NCI-H187 treated with DMSO at 0.1 percent for 48 hours (cell line): ENCODE measurements around the gene PNMA6F.
"Not testable (repeated sequence)": the region's sequence is repeated elsewhere in the genome, so short reads cannot be mapped to it uniquely, and the experiment has no call there.

Experiments
- DNase-seq: peaks from one replicate; lab custom pipeline; 2025; lab: John Stamatoyannopoulos, UW

Gene PNMA6F

DNA sequence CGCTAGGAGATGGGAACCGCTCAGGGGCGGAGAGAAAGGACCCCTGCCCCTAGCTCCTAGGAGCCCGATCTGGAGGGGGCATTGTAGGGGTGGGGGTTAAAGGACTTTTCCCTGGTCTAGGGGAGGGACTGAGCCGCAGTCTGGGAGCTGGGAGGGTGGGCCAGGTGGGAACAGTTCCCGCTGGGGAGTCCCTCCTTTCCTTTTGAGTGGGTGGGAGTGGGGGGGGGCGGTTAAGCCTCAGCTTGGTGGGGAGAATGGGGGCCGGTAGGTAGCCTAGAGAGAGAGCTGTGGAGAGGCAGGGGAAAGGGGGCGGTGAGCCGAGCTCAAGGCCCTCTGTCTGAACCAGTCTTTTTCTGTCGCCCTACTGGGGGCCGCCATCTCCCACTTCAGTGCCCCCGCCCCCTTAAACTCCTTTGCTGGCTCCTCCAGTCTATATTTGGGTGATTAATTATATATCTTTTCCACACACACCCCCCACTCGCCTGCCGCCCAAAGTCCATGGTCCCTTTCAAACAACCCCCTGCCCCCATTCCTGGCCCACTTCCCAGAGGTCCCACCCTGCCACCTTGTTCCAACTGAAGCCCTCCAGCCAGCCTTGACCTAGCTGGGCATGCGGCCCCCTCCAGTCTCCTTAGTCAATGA is 13.2 kb upstream of the PNMA6F start:
- DNase-seq = no peak

DNA sequence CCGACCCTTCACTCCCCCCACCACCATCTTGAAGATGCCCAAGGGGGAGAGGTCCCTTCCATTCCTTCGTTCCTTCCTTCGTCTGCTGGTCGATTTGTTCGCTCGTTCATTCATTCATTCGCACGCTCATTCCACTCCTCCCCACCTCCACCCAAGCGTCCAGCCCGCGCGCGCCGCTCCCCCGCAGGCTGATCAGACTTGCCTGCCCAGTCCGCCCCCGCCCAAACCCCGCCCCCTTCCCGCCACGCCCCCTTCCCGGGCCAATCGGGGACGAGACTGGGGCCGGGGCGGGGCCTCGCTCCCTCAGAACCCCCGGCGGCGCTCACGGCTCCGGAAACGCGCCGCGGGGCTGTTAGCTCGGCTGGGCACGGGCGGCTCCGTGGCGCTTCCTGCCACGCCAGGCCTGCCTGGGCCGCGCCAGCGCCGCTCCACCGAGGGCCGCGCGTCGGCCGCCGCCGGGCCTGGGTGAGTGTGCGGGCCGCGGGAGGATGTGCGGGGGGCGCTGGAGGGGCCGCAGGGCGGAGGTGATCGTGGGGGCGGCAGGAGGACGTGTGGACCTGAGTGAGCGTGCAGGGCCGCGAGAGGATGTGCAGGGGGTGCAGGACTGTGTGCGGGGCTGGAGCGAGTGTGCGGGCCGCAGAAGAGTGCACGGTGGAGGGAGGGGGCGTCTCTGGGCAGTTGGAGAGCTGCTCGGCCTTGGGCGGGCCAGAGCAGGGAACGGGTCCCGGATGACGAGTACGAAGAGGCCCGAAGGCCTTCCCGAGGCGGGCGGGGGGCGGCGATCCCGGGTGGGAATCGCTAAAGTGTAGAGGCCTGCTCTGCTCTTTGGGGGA is 12.5 kb upstream of the PNMA6F start, which contains the start of gene ZNF275:
Gene ZNF275 (plus strand): TSS at position 333 of the 833 bp plus-strand sequence. CDS start 2,527 bp downstream, outside the sequence.
- no peak for DNase-seq

DNA sequence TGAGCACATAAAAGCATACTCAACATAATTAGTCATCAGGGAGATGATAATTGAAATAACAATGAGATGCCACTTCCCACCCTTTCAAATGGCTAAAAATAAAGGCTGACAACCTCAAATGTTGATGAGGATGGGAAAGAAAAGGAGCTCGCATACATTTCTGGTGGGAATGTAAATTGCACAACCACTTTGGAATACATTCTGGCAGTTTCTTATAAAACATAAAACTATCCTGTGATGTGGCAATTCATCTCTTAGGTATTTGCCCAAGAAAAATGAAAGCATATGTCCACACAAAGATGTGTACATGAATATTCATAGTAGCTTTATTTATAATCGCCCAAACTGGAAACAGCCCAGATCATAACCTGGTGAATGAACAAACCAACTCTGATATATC is 11.7 kb upstream of the PNMA6F start:
- no peak for DNase-seq

DNA sequence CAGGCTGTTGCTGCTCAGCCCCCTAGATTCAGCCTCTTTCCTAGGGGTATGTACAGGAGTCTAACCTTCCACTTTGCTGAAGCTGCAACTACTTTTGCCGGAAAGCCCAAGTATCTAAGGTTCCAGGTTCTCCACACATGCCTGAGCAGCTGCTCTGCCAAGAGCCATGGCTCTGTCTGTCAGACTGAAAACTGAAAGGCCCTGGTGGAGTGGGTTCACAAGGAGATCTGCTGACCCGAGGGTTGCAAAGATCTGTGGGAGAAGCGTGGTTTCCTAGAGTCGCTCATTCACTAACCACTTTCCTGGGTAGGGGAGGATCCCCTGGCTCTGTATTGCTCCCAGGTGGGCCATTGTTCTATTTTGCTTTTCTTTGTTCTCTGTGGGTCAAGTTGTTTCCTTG is 6.0 kb upstream of the PNMA6F start:
- no peak for DNase-seq

DNA sequence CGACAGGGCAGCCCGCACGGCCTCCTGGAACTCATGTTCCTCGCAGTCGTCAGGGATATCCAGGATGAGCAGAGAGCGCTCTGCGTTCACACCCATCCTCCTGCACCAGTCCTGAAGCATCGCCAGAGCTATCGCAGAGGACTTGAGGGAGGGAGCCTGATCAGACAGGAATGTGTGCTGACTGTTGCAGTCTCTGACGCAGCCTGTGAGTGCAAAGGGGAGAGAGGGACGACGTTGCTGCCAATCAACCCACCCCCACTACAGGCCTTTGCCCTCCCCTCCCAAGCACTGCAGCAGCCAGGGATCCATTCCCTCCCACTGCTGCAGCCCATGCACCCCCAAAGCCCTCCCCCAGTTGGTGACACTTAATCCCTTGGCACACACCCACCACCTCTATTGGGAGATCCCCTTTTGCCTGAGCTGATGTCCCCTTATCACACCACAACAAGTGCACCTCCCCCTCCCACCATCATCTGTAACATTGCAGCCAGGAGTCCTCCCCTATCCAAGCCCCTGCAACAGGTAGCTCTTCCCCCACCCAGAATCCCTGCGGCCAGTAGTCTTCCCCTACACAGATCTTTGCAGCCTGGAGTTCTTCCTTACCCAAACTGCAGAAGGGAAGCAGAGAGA is 897 bp downstream of the PNMA6F start:
- DNase-seq = no peak

DNA sequence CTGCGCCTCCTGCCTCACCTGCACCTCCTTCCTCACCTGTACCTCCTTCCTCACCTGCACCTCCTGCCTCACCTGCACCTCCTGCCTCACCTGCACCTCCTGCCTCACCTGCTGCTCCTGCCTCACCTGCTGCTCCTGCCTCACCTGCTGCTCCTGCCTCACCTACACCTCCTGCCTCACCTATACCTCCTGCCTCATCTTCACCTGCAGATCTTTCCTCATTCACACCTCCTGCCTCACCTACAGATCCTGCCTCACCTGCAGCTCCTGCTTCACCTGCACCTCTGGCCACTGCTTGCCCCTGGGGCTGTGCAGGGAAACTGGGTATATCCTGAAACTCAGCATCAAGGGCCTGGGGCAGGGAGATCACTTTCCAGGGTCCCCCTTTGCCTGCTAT is 1.5 kb downstream of the PNMA6F start:
- not testable (repeated sequence) for DNase-seq

DNA sequence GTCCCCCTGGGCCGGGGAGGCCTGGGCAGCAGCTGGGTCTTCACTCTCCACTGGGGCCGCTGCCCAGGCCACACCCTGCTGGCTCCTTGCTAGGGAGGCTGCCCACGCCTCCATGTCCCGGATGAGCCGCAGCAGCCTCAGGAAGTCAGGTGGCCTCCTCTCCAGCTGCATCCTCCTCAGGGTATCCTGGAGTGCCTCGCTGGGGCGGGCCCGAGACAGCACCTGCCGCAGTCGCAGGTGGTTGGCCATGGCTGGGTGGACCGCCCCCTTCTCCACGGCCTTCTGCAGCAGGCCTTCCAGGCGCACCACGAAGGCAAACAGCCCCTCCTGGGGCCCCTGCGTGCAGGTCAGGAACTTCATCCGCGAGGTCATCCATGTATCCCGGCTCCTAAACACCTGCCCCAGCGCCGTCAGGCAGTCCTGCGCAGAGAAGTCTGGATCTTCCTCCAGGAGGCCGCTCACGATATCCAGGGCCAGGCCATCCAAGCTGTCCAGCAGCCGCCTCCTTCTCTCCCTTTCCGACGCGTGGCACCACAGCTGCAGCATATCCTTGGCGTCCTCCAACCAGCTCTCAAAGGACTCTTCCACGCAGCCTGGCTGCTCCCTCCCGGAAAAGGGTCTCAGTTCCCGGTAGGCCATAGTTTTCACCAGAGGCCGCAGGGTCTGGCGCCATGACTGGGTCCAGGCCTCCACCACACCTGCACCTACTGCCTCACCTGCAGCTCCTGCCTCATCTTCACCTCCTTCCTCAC is 2.1 kb downstream of the PNMA6F start:
- DNase-seq = no peak

DNA sequence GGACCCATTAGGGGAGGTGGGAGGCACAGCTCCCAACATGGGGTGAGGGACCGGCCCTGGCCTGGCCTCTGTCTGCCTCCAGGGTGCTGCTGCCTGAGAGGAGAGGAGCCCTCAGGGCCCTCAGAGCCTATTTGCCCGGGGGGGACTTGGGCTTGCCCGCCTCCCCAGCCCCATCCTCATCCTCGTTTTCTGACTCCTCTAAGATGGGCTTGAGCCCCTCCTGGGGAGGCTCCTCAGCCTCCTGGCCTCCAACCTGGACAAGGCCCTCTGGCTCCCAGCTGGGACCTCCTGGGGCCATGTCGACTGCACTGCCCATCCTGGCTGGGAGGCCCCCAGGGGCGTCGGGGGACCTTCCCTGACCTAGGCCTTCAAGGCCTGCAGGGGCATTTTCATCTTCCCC is 2.8 kb downstream of the PNMA6F start:
- DNase-seq = no peak

DNA sequence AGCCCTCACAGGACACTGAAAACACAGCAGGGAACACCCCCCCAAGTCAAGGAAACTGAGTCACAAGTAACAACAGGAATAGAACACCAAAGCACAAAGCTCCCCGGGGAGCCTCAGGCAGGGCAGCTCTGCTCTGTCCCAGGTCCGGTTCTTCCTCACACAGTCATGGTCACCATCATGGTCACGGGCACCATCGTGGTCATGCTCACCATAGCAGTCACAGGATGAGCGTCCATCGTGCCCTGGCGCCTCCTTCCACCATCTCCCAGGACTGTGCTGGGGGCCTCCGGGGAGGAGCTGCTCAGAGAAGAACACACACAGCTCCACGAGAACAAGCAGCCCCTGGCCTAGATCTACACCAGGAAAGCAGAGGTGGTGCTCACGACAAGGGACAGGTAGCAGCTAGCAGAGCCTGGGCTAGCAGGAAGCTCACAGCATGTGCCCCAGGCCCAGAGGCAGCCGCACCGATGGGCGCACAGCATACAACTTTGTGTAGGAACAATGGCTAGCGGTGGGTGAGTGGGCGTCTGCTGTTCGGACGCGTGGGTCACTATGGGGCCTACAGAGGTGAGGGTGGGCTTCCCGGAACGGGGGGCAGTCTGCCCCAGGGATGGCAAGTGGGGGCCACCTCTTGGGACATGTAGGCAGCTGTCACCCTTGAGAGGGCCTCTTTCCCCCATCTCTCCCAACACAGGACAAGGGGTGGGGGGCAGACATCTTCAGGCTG is 3.4 kb downstream of the PNMA6F start:
- no peak for DNase-seq

DNA sequence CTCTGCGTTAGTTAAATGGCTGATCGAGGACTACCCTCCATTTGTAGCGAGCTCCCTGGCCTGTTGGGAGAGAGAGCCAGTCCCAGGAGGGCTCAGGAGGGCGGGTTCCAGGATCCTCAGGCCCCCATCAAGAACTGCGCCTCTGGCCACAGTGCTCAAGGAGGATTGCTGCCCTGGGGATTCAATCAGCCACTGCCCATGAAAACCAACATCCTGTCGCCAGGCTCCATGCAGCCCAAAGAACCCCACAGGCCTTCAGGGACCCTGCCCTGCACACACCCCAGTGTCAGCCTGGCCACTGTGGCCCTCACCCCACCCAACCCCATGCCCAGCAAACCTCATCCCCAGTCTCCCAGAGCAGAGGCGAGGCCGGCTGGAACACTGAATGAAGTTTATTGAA is 4.3 kb downstream of the PNMA6F start:
- no peak for DNase-seq

DNA sequence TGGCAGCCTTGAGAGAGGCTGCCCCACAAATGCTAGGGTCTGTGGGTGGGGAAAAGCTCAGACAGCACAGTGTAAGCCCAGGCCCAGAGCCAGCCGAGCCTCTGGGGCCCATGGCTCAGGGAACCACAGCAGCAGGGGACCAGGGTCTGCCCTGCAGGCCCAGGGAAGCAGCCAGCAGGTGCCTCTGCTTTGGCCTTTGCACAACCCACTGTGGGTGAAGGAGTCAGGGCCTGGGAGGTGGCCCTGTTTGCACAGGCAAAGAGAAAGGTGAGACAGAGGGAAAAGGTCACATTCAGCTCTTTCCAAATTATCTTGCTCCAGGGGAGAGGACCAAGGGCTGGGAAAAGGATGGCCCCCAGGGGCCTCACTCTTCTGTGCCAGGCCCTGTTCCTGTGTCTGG is 8.7 kb downstream of the PNMA6F start:
- no peak for DNase-seq

DNA sequence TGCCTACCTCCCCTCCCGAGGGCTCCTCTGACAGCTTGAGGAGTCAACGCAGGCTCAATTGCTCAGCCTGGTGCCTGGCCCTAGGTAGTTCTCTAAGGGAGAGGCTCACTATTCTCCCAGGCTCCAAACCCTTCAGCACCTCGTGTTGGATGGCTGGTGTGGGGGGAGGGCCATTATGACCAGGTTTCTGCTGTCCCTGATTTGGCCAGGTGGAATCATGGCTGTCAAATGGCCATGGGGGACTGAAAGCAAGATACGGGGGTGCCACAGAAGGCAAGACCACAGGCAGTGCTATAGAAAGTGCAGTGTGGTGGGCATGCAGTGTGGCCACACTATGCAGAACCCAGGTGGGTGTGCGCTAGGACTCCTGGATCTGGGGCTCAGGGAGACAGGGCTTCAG is 9.5 kb downstream of the PNMA6F start:
- DNase-seq = no peak

DNA sequence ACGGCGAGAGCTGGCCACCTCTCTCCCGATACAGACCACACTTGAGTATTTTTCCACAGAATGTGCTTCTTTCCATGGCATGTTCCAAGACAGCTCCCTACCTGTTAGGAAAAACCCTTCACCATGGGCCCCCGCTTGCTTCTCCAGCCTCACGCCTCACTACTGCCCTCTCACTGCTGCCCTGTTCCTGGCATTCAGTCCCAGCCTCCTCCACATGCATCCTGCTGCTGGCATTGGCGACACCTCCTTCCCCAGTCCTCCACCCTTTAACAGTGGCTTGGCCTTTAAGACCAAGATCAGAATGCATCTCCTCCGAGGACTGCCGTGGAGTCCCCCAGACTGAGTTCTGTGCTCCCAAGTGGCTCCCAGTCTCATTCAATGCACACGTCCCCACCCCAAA is 10.7 kb downstream of the PNMA6F start:
- no peak for DNase-seq

DNA sequence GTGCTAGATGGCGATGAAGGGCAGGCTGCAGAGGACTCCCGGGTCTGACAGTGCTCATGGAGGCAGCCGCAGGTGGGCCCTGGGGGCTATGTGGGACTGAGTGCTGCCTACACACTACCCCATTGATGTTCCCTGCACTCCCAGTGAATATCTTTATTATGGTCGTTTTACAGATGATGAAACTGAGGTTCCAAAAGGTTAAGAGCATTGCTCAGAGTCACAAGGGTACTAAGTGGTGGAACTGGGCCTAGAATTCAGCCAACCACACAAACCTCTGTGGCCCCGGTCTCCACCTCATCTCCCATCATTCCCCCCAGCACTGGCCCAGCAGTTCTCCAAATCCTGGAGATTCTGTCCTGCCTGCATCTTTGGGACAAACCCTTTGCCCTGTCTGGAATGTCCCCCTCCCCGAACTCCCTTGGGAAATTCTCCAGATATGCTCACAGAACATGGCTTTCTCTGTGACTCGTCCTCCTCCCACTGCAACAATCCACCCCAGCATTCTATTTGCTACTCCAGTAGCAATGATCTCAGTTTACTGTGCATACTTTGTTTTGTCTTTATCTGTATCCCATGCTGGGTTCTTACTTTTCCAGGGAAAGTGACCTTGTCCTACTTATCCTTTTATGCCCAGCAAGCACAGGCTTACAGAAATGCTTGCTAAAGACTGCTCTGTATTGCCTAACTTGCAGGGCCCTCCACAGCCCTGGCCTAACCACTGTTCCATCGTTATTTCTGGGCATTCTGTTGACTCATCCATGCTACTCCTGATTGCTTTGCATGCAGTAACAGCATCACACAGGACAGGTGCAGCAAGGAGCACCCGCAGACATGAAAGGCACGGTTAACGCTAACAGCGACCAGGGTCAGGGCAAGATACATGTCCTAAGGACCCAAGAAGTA is 14.0 kb downstream of the PNMA6F start:
- no peak for DNase-seq

DNA sequence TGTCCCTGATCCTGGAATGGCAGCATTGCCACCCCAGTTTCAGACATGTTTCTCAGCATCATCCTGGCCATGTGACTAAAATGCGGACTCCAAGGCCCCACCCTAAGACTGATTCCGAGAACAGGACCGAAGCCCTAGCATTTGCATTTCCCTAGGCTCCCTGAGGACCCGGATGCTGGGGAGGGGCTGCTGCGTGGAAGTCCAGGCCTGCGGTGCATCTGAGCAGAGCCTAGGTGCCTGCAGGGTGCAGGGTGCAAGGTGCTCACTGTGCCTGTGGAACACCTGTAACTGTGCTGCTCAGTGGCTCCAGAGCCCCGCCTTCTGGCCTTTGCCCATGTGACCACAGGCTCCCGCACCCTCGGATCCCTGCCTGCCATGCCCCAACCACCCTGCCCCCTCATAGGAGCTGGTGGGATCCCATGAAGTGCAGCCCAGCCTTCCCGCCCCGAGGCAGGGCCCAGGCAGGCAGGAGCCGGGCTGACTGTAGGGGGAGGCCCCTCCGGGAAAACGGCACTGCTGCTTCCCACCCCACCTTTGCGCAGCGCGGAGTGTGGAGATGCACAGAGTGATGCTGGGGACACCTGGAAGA is 14.9 kb downstream of the PNMA6F start:
- no peak for DNase-seq

DNA sequence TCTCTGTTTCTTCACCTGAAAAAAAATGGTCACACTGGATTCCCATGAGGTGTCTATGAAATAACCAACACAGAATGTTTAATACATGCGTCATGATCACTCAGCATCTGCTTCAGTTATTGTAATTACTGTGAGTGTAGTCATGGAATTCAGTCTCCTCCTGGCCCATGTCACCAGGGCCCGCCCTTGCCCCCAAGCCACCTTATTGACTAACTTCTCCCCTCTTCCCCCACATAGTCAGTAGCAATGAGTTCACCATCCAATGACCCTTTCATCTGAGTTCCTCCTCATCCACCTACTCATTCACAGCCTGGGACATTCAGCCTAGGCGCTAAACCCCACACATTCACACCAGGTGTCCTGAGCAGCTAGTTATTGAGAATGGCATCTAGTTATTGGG is 15.6 kb downstream of the PNMA6F start:
- DNase-seq = no peak

DNA sequence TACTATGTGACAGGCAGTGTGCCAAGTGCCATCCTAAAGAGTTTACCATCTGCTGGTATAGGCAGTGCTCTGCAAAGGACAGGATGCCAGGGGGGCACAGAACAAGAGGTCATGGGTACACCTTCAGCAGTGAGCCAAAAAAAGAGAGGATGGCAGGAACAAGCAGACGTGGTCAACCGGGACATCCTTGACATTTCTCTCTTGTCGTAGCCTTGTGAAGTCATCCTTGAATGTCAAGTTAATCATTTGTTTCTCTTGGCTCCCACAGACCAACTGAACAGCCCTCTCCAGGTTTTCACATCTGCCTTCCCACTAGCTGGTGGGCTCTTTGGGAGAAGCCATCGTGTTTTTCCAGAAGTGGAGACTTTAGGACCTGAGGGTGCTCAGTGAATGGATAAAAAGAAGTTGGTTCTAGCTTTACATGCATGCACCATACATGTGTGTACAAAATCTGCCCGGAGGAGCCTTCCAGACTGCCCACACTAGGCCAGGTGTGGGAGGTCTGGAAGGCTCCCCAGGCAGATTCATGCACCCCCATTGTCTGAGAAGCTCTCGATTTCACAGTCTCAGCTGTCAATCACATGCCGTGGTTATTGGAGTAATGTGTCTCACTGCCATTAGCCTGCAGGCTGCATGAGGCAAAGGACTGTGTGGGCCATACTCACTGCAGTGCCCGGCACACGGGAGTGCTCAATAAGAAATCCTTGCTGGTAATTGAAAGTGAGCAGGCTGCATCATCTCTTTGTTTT is 16.4 kb downstream of the PNMA6F start:
- no peak for DNase-seq

DNA sequence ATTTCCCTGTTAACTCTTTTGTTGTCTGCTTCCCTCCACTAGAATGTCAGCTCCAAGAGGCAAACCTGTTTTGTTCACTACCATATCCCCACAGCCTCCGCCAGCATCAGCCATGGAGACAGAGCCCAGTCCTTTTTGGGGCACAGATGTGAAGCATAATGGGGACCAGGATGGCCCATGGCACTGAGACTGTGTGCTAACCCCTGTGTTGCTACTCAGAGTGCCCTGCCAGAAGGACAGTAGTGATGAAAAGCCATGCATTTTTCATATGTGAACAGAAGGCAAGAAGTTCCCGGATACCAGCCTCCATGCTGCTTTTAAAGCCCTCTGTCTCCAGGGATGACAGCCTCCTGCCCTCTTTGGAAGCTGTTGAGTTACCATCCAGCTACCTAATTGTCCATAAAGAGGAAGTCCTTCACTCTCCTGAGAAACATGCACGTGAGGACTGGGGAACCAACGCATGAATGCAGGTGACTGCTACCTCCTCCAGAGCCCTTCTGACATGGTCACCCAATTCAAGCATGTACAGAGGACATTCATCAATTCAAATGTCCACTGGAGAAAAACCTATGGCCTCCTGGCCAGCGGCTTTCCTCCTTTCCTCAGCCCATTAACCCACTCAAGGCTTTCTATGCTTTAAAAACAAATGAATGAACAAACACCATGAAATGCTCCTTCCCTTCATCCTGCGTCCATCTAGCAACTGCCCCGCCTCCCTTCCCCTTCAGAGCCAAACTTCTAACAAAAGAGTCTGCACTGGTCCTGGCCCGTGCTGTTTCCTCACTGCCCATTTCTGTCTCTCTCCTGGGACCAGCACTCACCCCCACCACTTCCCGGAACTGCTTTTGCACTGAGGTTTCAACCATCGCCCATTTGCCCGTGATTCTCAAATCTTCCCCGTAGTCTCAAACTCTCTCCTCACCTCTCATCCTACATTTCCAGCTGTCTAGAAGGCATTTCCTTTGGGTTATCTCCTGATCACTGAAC is 18.0 kb downstream of the PNMA6F start:
- DNase-seq = no peak
